NOMO-1 treated with DMSO at 0.1 percent for 48 hours (cell line): Measurements from ENCODE around the gene ABI1.

Experiments used
- DNase-seq: peaks from one replicate; lab custom pipeline; 2025; ENCODE audit not compliant: unreplicated experiment; lab: John Stamatoyannopoulos, UW

ABI1 gene

GRCh38 chr10:26776258-26776657, 84.5 kb downstream of the ABI1 start:
- DNase-seq, result no peak

DNA sequence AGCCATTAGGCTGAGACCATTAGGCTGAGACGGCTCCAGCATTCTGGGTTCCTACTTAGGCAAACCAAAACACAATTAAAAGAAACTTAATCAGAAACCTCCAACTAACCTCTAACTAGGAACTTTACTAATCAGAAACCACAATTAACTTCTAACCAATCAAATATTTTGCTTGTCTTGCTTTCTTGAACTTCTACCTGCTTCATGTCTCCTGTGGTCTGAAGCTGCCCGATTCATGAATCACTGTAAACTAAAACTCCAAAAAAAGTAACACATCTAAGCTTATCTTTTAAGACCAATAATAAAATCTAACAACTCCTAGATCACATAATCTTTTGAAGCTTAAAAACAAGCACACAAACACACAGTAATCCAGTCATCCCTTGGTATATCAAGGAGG, 87.1 kb downstream of the ABI1 start:
- DNase-seq, result no peak

GRCh38 chr10:26770069-26770468, 90.7 kb downstream of the ABI1 start:
- no peak for DNase-seq

GRCh38 chr10:26765549-26765948, 95.2 kb downstream of the ABI1 start:
- DNase-seq, result no peak

GRCh38 chr10:26759008-26759407, 101.8 kb downstream of the ABI1 start:
- DNase-seq, result no peak

DNA sequence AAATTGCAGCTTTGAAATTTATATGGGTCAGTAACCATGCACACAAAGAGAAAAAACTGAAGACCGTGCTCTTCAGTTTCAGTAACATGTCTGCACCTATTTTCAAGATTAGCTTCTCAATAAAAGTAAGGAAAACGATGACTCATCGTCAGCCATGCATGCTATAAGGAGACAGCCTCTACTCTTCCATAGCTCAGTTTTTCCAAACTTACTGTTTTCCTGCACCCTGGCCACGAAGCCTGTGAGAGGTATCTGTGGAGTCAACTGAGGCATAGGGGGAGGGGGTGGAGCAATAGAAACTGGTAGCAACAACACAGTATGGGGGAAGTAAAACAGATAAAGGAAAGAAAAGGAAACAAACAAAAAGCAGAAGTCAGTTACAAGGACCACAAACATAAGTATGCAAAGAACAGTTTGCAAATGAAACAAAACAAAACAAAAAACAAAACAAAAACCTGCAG, 105.3 kb downstream of the ABI1 start:
- DNase-seq, result peak; percentile 47

- DNase-seq, result no peak
These were observed 114.7 kb downstream of the ABI1 start for GRCh38 chr10:26746061-26746460.

DNA sequence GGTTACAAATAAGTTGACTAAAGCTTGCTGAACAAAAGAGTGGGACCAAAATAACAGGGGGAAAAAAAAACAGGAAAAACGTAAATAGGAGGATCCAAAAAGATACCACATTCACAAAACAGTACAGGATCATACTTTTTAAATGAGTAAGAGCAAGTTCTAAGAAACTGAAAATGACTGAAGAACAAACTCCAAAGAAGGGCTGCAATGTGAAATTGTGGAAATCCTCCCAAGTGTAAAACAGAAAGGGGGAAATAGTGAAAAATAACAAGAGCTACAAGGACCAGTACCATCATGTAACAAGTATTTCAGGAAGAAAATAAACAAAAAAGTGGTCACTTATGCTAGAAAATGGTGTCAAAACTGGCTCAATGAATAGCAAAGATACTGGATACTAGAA, 116.9 kb downstream of the ABI1 start:
- no peak for DNase-seq

DNA sequence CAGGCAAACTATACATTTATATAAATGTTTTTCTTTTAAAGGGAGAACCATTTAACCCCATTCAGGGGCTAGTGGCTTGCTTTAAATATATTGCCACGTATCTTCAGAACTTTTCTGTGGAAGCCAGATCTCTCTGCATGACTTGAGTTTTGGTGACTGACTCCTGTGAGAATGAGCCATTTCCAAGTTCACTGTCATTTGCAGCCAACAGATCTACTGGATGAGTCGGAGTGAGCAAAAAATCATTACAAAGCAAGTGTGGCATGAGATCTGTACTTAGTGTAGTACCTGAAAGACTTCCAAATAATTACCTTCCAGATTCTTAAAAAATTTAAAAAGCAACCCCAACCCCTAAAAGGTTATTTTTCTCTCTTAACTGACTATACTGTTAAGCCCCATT, 117.7 kb downstream of the ABI1 start:
- no peak for DNase-seq

DNA sequence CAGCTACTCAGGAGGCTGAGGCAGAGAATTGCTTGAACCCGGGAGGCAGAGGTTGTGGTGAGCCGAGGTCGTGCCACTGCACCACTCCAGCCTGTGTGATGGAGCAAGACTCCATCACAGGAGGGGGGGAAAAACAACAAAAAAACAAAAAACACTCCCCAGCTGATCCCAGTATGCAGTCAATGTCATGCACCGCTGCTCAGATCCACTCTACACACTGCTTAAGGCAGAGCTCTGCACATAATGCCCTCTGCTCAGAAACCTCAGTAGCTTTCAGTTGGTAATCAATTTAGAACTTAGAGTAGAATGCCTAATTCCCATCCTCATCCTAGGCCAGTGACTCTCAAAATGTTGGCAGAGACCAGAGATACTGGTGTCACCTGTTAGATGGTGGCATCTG, 119.4 kb downstream of the ABI1 start:
- no peak for DNase-seq

- no peak for DNase-seq
These were observed 121.6 kb downstream of the ABI1 start for GRCh38 chr10:26739071-26739631.

GRCh38 chr10:26738301-26738911, 122.4 kb downstream of the ABI1 start:
- no peak for DNase-seq

DNA sequence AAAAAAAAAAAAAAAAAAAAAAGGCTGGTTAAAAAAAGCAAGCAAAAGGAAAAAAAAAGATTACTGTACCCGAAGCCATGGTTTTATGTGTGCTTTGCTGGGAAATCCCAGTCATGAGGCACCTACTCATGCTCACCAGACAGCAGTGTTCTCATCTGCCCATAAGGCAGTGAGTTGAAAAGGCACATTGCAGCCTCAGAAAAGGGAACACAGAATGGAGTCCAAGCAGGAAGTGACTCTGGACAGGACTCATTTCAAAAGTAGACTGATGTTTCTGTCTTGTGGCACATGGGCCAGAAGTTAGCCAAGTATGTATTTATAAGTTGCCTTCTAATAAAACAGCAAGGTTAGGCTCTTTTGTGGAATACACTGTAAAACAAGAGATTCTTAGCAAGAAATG, 123.0 kb downstream of the ABI1 start:
- peak; percentile 34 for DNase-seq

DNA sequence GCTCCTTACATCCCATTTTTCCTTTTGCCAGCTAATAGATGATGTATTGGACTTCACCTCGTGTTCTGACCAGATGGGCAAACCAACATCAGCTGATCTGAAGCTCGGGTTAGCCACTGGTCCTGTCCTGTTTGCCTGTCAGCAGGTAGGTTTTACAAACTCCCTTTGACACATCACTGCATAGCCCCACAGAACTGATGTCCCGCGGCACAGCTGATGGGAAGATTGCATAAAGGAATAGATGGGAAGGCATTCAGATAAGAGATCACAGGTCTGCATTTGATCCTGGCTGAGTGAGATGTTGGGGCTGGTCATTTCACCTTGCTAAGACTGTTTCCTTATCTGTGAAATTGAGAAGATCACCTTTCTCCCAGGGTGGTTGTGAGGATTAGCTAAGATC, 125.3 kb downstream of the ABI1 start:
- no peak for DNase-seq

- DNase-seq, result no peak
These were observed 126.8 kb downstream of the ABI1 start for GRCh38 chr10:26733750-26734568.

- DNase-seq, result no peak
These were observed 130.2 kb downstream of the ABI1 start for GRCh38 chr10:26730552-26730951.

- DNase-seq, result no peak
These were observed 131.4 kb downstream of the ABI1 start for GRCh38 chr10:26729395-26729794.

GRCh38 chr10:26728957-26729356, 131.8 kb downstream of the ABI1 start:
- DNase-seq, result no peak

DNA sequence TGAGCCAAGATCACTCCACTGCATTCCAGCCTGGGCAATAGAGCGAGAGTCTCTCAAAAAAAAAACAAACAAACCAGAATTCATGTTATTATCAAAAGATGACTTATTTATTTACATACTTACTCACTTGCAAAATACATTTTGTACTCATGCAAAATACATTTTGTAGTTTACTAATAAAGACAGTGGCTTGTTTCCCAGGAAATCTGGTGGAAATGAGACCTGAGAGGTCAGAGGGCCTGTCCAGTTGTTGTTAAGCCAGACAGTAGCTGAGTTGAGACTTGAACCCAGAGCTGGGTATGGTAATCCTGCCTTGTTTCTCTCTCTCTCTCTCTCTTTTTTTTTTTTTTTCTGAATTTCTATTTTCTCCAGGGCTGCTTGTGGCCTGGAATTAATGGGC, 133.8 kb downstream of the ABI1 start:
- no peak for DNase-seq

GRCh38 chr10:26725837-26726727, 134.7 kb downstream of the ABI1 start:
- DNase-seq, result peak; percentile 32

- DNase-seq, result no peak
These were observed 137.7 kb downstream of the ABI1 start for GRCh38 chr10:26723016-26723415.
